K562 (cell line): Measurements from ENCODE around the gene KLHDC10. TPM values are rescaled to one million over a fixed set of nuclear protein-coding genes. Genes with fewer than 3 reads are reported as not detected.
A peak's percentile ranks its signal among the peaks of the same experiment; 100 is the strongest.

ENCODE experiments used
- EWSR1 ChIP-seq: fragments of 450-650 bp; IDR thresholded peaks from 2 replicates; pipeline ENCODE4 v1.6.1; 2018; ENCODE audit warnings: borderline replicate concordance, mild to moderate bottlenecking, low read depth, moderate library complexity; ENCODE audit not compliant: partially characterized antibody
- GABPB1 ChIP-seq: sonication (generic); formaldehyde crosslinking; IDR thresholded peaks from 2 replicates; pipeline ENCODE4 v1.8.0; 2022; ENCODE audit warnings: mild to moderate bottlenecking, missing genetic modification reagents
- JUND ChIP-seq, 2 experiments: IDR thresholded peaks; 2 replicates in 1 of 2; 3 replicates in 1 of 2; pipeline ENCODE4 v1.6.1; 2011; ENCODE audit warnings: borderline replicate concordance in 2 of 2, low read depth in 2 of 2, low read length in 2 of 2, improper control_type of control experiment in 1 of 2, missing biosample characterization in 1 of 2, missing genetic modification characterization in 1 of 2, missing genetic modification reagents in 1 of 2
- KDM5B ChIP-seq: fragments of 200-600 bp; sonication (generic); IDR thresholded peaks from 2 replicates; pipeline ENCODE4 v1.6.1; 2012; ENCODE audit warnings: low read depth, mild to moderate bottlenecking, moderate library complexity, low read length, control low read depth, inconsistent platforms; ENCODE audit not compliant: insufficient replicate concordance
- MAFF ChIP-seq: IDR thresholded peaks from 2 replicates; pipeline ENCODE4 v1.6.1; 2012; ENCODE audit warnings: low read length, improper control_type of control experiment
- MAFK ChIP-seq: IDR thresholded peaks from 2 replicates; pipeline ENCODE4 v1.6.1; 2011; ENCODE audit warnings: low read length, improper control_type of control experiment
- NCOA2 ChIP-seq, 2 experiments: fragments of 450-650 bp; IDR thresholded peaks; 2 replicates each; pipeline ENCODE4 v1.6.1; 2018; ENCODE audit warnings: mild to moderate bottlenecking in 2 of 2, moderate library complexity in 1 of 2; ENCODE audit not compliant: partially characterized antibody in 2 of 2
- TAF7 ChIP-seq: fragments of 450-650 bp; IDR thresholded peaks from 2 replicates; pipeline ENCODE4 v1.6.1; 2016; ENCODE audit warnings: missing genetic modification characterization, missing compliant biosample characterization
- TAF9B ChIP-seq: fragments of 450-650 bp; IDR thresholded peaks from 2 replicates; pipeline ENCODE4 v1.6.1; 2018; ENCODE audit warnings: mild to moderate bottlenecking; ENCODE audit not compliant: partially characterized antibody
- ZNF316 ChIP-seq: fragments of 450-650 bp; IDR thresholded peaks from 2 replicates; pipeline ENCODE4 v1.6.1; 2016
- polyA plus RNA-seq, 8 experiments: library from polyadenylated mRNA; depleted of rRNA in 4 of 8; stranded (reverse) in 5 of 8; unstranded in 3 of 8; fragments of >200 nt; fragmentation: Nextera tagmentation in 2 of 8; fragmentation: Illumina TruSeq in 1 of 8; extraction: Ambion mirVana in 2 of 8; extraction: Trizol in 1 of 8; gene quantifications; 2 replicates each; pipeline versions ENCODE4 v1.2.1 to v1.2.3, GENCODE V29; 2011 to 2014; ENCODE audit warnings: inconsistent platforms in 1 of 8, missing spikeins in 1 of 8
- total RNA-seq, 7 experiments: library from RNA; depleted of rRNA in 6 of 7; stranded (reverse); fragments of >200 nt in 6 of 7; fragmentation: Illumina TruSeq in 2 of 7; extraction: Trizol in 2 of 7; gene quantifications; 2 replicates each; pipeline versions ENCODE4 v1.2.1 to v1.2.3, GENCODE V29; 2011 to 2021; ENCODE audit warnings: low replicate concordance in 1 of 7
- TF ChIP-seq, protein P1 (sequence below): fragments of 450-650 bp; IDR thresholded peaks from 2 replicates; pipeline ENCODE4 v1.6.1; 2016; ENCODE audit warnings: low read depth

The KLHDC10 gene
- total and polyA plus RNA-seq, 9 of the 15 experiments (the other 6 are each of a cell fraction or from before 2014, with no cell fraction given) = 9.8 to 80.5 (median 31.4) TPM

DNA sequence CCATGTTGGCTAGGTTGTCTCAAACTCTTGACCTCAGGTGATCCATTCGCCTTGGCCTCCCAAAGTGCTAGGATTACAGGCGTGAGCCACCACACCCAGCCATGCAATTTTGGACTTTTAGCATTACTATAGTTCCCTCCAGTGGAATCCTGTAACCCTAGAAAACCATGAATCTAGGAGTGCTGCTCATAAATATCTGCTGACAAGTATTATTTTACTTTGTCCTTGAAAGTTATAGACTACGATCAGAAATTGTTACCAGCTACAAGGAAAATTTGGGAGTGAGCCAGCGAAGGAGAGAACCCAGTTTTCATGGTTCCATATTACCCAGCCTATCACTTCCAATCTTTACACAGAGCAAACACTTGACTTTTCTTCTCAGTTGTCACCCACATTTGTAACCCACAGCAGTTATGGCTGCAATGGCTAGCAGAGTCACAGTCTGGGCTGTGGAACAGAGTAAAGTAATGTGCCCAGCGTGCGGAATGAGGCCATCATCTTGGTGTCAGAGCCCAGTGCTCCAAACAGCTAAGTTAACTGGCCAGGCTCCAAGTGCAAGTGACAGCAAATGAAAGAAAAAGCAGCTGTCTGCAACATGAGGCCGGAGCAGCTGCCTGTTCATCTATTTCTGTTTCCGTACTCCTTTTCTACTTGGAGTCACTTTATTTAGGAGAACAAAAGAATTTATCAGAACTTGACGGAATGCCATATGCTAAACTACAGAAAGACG is 49.1 kb upstream of the KLHDC10 start (continued):
- TF ChIP-seq, protein P1, sequence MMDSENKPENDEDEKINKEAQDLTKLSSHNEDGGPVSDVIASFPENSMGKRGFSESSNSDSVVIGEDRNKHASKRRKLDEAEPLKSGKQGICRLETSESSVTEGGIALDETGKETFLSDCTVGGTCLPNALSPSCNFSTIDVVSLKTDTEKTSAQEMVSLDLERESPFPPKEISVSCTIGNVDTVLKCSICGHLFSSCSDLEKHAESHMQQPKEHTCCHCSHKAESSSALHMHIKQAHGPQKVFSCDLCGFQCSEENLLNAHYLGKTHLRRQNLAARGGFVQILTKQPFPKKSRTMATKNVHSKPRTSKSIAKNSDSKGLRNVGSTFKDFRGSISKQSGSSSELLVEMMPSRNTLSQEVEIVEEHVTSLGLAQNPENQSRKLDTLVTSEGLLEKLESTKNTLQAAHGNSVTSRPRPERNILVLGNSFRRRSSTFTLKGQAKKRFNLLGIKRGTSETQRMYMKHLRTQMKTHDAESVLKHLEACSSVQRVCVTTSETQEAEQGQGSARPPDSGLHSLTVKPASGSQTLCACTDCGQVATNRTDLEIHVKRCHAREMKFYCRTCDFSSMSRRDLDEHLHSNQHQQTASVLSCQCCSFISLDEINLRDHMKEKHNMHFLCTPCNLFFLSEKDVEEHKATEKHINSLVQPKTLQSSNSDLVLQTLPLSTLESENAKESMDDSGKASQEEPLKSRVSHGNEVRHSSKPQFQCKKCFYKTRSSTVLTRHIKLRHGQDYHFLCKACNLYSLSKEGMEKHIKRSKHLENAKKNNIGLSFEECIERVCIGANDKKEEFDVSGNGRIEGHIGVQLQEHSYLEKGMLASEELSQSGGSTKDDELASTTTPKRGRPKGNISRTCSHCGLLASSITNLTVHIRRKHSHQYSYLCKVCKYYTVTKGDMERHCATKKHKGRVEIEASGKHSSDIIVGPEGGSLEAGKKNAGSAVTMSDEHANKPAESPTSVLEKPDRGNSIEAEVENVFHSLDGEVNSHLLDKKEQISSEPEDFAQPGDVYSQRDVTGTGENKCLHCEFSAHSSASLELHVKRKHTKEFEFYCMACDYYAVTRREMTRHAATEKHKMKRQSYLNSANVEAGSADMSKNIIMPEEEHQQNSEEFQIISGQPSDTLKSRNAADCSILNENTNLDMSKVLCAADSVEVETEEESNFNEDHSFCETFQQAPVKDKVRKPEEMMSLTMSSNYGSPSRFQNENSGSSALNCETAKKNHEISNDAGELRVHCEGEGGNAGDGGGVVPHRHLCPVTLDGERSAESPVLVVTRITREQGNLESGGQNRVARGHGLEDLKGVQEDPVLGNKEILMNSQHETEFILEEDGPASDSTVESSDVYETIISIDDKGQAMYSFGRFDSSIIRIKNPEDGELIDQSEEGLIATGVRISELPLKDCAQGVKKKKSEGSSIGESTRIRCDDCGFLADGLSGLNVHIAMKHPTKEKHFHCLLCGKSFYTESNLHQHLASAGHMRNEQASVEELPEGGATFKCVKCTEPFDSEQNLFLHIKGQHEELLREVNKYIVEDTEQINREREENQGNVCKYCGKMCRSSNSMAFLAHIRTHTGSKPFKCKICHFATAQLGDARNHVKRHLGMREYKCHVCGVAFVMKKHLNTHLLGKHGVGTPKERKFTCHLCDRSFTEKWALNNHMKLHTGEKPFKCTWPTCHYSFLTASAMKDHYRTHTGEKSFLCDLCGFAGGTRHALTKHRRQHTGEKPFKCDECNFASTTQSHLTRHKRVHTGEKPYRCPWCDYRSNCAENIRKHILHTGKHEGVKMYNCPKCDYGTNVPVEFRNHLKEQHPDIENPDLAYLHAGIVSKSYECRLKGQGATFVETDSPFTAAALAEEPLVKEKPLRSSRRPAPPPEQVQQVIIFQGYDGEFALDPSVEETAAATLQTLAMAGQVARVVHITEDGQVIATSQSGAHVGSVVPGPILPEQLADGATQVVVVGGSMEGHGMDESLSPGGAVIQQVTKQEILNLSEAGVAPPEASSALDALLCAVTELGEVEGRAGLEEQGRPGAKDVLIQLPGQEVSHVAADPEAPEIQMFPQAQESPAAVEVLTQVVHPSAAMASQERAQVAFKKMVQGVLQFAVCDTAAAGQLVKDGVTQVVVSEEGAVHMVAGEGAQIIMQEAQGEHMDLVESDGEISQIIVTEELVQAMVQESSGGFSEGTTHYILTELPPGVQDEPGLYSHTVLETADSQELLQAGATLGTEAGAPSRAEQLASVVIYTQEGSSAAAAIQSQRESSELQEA = no peak
- TF ChIP-seq GABPB1 (CRISPR knock-in tag) = no peak
- TF ChIP-seq ZNF316 = peak; percentile 77
- no peak for TF ChIP-seq KDM5B
- TF ChIP-seq JUND (IDR thresholded peaks at IDR 0.05; ENCODE audit: borderline replicate concordance, low read depth, low read length) = no peak
- TF ChIP-seq JUND (tag; IDR thresholded peaks at IDR 0.05; ENCODE audit: borderline replicate concordance, low read depth, low read length) = no peak
- TF ChIP-seq EWSR1 = no peak
- no peak for TF ChIP-seq TAF9B
- TF ChIP-seq NCOA2 (IDR thresholded peaks at IDR 0.05; ENCODE audit: partially characterized antibody in 2 of 2) = no peak
- peak; percentile 24; the same call in 1 of the 2 replicates for TF ChIP-seq MAFK
- peak; percentile 38 for TF ChIP-seq MAFF
- TF ChIP-seq TAF7 (tag) = no peak
